ENCODE data around the gene HUWE1.

GRCh38 chrX:53704854-53705253 is 18.3 kb upstream of the HUWE1 start:
- TF ChIP-seq CTCF (IDR thresholded peaks at IDR 0.05) = no peak
- TF ChIP-seq POLR2A (IDR thresholded peaks at IDR 0.05) = no peak
